ENCODE measurements around the gene INSR.

The INSR gene

DNA sequence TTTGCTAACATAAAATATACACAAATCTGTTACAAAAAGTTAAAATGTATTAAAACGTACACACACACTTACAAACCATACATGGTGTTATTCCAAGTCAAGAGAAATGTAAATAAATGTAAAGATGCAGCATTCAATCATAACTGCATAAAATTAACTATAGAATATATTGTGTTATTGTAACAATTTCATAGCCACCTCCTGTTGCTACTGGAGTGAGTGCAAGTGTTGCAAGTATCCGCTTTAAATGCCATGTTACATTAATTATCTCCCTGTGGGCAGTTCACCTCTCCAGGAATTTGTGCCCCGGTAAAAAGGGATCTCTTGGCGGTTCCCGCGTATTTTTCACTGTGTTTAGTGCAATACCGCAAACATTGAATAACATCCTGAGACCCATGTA, 3.5 kb upstream of the INSR start:
- no peak for FAIRE-seq
- no peak for DNase-seq (ENCODE audit: insufficient read length, low spot score)

DNA sequence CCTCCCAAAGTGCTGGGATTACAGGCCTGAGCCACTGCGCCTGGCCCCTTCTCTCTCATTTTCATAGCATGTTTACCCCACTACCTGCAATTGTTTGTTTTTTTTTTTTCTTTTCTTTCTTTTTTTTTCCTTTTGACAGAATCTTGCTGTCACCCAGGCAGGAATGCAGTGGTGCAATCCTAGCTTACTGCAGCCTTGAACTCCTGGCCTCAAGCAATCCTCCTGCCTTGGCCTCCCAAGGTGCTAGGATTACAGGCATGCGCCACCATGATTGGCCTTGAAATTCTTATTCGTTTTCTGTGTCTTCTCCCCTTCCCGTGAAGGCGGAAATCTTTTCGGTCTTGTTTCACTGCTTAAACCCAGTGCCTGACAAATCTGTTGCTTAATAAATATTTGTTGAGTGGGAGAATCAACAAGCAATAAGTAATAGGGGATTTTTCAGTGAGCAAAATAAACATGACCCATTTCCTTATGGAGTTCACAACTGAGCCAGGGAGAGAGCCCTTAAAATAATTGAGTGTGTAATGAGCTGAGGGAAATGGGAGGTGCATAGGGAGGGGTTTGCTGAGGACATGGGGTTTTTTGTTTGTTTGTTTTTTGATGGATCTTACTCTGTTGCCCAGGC, 1.8 kb upstream of the INSR start:
- DNase-seq (ENCODE audit: insufficient read length, low spot score): no peak
- no peak for FAIRE-seq

DNA sequence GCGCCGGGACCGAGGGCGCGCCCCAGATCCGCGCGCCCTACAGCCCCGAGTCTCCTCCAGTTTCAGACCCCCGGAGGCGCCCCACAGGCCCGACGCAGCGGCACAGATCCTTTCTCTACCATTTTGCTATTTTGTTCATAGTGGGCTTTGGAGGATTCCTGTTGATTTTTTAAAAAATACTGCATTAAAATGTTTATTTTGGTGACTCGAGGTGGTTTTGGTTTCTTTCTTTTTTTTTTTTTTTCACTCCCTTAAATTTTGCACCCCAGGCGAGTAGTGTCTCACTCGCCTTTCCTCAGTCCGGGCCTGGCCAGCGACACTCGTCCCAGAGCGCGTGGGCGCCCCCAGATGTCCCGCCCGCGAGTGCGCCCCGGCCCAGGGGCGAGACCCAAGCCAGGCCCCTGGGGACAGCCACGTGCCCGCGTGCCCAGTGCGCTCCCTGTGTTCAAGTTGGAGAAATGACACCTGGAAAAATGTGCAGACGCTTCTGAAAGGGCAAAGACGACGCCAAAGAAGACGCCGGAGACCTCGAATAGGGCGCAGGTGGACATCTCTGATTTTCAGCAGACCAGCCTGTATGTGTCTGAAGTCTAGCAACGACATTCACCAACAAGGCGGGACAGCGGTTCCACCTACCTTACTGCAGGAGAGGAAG, 471 bp upstream of the INSR start:
- DNase-seq (ENCODE audit: insufficient read length, low spot score) (peak; percentile 48), FAIRE-seq (peak; percentile 82)

DNA sequence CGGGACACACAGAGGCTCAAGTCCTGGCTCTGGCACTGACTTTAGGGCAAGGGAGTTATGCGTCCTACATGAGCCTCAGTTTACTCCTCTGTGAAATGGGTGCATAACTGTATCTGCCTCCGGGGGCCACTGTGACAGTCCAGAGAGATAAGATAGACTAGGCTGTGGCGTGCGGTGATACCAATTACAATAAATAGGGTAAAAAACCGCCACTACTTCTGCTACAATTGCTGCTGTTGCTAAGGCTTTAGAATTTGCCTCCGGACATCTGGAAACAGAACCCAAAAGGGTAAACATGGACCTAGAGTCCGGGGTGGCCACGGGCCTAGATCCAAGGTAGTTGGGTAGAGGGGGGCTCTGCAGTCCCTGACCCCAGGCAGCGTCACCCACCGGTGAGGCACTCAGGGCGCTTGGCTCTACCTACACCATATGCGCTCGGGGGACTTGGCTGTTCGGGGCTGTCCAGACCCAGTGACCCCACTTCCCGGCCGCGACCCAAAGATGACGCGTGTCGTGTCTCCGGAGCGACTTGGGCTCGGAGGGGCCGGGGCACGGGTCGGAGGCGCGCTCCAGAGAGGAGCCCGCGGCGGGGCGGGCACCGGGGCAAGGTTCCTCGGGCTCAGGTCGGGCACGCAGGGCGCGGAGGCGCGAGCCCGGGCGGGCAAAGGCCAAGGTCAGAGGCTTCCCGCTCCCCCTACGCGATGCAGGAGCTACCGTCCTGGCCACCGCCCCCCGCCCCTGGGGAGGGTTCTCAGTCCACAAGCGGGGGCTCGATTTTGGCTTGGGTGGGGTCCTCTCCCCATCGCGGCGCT, 1.1 kb downstream of the INSR start:
- FAIRE-seq (no peak), DNase-seq (ENCODE audit: insufficient read length, low spot score) (no peak)

DNA sequence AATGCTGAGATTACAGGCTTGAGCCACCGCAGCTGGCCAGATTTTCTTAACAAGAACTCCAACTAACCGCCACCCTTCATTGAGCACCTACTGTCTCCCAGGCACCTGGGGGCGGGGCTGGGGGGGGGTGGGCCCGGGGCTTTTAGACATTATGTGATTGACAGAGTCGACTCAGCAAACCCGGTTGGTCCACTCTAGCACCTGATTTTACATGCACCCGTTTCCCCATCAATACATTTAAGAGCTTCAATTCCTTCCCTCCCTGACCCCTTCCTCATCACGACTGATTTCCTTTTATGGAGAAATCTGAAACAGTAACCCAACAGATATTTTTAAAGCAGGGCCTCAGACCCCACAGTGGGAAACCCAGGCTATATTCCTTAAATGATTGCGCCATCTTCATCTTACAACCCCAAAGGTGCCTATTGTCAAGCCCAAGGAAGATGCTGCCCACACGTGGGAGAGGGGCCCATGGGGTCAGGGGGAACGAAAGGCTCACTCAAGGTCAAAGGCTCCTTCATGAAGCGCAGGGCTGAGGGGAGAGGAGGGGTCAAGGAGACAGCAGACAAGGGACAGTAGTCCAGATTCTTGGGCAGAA, 1.8 kb downstream of the INSR start:
- no peak for FAIRE-seq

DNA sequence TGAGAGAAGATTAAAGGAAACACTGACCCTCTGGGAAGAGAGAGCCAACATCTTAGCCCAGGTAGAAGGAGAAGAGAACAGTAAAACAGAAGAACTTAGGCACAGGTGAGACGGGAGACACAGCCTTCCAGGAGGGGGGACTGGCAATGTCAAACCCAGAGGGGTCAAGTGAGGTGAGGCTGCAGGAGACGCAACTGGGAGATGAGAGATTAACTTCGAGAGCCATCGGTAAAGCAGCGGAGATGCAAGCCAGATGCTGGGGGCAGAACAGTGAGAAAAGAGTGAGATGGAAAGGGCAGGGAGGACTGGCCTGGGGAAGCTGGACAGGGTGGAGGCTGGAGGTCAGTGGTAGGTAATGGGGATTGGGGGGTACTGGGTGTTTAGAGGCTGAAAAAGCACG, 5.2 kb downstream of the INSR start:
- no peak for FAIRE-seq
- DNase-seq (ENCODE audit: insufficient read length, low spot score): no peak

More for the DNA sequence above, 1.8 kb downstream of the INSR start:
- DNase-seq (ENCODE audit: insufficient read length, low spot score): no peak

DNA sequence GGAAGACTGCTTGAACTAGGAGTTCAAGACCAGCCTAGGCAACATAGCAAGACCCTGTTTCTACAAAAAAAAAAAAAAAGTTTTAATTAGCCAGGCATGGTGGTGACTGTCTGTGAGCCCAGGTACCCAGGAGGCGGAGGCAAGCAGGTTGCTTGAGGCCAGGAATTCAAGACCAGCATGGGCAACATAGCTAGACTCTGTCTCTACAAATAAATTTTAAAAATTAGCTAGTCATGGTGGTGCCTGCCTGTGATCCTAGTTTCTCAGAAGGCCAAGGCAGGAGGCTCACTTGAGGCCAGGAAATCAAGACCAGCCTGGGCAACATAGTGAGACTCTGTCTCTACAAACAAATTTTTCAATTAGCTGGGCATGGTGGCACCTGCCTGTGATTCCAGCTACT, 6.1 kb downstream of the INSR start:
- no peak for DNase-seq (ENCODE audit: insufficient read length, low spot score)
- no peak for FAIRE-seq

DNA sequence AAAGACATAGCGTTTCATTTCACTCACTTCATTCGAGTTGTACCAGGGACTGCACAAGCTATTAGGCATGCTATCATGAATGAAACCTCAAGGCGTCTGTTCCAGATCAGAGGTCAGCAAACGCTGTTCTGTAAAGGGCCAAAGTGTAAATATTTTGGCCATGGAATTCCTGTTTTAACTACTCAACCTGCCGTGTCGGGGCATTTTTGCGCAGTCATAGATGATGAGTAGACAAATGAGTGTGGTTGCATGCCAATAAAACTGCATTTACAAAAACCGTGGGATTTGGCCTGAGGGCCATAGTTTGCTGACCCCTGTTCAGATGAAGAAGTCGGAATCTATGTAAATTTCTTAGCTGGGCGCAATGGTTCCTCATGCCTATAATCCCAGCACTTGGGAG, 6.5 kb downstream of the INSR start:
- FAIRE-seq: no peak
- DNase-seq (ENCODE audit: insufficient read length, low spot score): no peak

DNA sequence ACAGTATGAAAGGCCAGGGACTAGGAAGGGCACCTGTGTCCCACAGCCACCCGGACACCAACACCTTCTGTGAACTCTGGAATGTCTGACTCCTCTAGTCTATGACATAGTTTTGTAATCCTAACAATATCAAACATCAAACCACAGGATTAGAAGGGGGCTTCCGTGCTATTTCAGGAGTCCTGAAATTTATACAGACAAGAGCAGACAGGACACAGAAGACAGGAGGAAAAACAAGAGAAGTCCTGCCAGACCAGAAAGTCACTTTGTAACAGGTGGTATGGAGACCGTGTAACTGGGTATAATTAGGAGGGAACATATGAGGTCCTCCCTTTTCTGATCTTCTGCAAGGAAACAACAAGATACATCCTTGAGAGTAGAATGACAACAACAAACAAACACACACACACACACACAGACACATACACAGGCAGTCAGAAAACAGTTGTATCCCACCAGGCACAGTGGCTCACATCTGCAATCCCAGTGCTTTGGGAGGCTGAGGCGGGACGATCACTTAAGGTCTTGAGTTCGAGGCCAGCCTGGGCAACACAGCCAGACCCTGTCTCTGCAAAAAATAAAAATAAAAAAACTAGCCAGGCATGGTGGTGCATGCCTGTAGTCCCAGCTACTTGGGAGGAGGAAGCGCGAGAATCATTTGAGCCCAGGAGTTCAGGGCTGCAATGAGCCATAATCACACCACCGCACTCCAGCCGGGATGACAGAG, 13.1 kb downstream of the INSR start:
- no peak for FAIRE-seq
- no peak for DNase-seq (ENCODE audit: insufficient read length, low spot score)

DNA sequence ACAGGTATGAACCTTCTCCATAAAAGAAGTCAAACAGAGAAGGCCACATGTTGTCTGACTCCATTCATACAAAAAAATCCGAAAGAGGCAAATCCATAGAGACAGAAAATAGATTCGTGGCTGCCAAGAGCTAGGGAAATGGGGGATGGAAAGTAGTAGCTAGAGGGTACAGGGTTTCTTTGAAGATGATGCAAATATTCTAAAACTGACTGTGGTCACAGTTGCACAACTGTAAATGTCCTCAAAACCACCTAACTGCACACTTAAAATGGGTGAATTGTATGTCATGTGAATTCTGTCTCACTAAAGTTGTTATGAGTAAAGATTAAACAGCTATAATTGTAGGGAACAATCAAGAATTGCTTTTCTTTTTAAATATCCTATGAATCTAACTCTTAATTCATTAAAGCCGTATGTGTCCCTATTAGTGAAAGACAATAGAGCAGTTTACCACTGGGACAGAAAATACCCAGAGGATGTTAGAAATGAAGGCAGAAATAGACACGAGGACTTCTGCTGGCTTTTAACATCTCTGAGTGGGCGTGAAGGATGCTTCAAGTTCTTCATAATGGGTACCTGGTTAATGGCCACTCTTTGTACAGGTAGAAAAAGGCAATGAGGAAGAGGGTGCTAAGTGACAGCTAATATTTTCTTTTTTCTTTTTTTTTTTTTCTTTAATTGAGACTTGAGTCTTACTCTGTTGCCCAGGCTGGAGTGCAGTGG, 21.2 kb downstream of the INSR start:
- DNase-seq (ENCODE audit: insufficient read length, low spot score): peak; percentile 32
- no peak for FAIRE-seq

DNA sequence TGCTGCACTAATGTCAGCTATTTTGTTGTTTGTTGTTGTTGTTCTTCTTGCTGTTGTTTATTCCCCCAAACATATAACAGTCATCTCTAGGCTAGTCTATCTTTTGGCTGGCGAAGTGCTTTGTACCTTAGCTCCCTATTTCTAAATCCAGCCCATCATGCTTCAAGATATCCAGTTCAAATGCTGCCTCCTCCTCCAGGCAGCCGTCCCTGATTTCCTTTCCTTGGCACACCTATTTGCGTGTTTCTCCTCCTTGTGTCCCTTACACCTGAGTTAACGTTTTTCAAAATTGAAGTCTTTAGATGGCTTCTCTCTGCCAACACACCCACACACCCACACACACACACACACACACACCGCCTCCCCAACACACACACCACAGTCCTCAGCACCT, 25.5 kb downstream of the INSR start:
- no peak for FAIRE-seq
- no peak for DNase-seq (ENCODE audit: insufficient read length, low spot score)

DNA sequence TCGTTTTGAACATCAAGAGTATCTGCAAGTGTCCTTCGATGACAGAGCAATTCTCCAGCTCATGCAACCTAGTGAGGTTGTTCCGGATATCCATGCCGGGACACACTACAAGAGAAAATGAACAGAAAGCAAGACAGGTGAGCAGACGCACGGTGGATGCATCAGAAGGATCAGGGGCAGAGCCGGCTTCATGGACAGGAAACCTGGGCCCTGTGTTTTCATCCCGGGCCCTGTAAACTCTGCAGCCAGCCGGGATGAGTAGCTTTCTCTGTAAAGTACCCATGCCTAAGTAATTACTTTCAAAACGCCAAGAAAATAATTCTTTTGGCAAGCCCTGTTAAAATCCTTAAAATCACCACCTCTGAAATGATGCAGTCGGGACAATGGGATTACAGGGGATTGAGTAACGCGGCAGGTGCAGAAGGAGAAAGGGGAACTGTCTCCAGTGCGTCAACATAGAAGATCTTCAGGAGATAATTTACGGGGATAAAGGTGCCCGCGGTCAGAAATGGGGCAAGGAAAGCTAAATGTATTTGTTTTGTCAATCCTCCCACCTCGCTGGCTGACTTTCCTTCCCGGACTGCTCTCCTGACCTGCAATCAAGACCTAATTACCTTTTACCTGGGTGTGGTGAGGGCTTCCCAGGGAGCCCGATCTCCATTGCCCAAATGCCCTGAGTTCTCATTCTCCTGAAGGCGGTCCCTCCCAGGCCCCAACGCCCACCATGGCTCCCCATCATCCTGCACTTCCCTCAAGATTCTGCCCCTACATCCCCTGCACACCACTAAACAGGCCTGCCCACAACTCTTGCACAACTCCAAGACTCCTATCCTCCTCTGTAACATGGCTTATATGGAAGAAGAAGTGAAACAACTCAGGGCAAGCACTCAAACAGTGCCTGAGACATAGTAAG, 26.2 kb downstream of the INSR start:
- FAIRE-seq: no peak
- DNase-seq (ENCODE audit: insufficient read length, low spot score): no peak

DNA sequence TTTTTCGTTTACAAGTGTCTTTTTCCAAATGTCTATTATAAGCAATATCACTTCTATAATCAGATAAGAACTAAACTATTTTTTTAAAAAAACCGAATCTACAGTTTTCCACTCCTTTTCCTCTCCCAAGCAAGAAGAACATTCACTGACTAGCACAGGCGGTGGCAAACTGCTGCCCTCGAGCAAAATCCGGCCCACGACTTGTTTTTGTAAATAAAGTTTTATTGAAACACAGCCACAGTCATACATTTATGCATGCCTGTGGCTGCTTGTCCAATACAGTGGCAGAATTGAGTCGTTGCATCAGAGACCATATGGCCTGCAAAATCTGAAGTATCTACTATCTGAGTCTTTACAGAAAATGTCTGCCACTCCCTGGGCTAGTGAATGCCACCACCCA, 27.4 kb downstream of the INSR start:
- DNase-seq (ENCODE audit: insufficient read length, low spot score) (no peak), FAIRE-seq (no peak)

DNA sequence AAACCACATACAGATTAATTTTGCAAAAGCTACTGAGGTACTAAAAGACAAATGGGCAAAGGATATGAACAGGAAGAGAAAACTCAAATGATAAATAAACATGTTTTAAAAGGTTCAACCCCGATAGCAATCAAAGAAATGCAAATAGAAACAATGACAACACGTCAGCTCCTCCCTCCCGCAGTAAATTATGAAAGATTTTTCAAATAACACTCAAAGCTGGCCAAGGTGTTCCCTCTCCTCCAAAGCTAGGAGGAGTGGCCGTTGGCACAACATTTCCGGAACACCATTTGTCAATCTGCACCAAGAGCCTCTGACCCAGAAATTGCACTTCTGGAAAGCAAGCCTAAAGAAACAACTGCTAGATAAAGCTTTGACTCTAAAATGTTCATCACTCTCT, 28.3 kb downstream of the INSR start:
- no peak for FAIRE-seq
- no peak for DNase-seq (ENCODE audit: insufficient read length, low spot score)

DNA sequence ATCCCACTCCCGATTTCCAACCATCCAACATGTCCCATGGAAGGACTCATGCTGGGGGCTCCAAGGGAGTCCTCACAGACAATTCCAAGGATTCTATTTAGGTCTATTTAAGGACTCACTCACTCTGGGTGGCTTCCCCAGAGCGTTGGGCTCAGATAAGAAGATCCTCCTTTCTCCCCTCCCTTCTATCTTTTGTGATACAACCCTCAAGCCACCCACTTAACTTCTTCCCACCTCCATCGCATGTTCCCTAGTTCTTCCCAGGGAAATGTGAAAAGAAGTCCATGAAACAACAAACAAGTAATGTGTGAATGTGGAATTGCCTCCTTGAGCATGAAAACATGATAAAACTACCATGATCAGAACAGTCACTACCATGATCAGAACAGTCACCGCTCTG, 29.4 kb downstream of the INSR start:
- no peak for DNase-seq (ENCODE audit: insufficient read length, low spot score)
- no peak for FAIRE-seq

DNA sequence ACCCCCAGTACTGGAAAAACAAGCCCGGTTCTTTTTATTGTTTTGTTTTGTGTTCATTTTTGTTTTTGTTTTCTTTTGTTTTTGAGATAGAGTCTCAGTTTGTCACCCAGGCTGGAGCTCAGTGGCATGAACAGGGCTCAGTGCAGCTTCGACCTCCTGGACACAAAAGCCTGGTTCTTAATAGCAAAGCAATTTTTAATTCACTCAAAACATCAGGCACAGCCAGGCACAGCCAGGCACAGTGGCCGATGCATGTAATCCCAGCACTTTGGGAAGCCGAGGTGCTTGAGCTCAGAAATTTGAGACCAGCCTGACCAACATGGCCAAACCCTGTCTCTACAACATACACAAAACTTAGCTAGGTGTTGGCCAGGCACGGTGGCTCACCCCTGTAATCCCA, 30.7 kb downstream of the INSR start:
- no peak for DNase-seq (ENCODE audit: insufficient read length, low spot score)
- no peak for FAIRE-seq

DNA sequence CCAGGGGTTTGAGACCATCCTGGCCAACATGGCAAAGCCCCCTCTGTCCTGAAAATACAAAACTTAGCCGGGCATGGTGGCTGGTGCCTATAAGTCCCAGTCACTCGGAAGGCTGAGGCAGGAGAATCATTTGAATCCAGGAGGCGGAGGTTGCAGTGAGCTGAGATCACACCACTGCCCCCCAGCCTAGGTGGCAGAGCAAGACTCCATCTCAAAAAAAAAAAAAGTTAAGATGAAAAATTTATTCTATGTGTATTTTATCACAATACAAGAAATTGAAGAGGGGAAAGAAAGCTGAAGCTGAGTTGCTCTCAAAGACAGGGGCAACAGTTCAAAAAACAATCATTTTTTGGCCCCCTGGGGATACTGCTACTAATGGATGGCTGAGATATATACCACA, 31.1 kb downstream of the INSR start:
- FAIRE-seq: no peak
- DNase-seq (ENCODE audit: insufficient read length, low spot score): no peak

DNA sequence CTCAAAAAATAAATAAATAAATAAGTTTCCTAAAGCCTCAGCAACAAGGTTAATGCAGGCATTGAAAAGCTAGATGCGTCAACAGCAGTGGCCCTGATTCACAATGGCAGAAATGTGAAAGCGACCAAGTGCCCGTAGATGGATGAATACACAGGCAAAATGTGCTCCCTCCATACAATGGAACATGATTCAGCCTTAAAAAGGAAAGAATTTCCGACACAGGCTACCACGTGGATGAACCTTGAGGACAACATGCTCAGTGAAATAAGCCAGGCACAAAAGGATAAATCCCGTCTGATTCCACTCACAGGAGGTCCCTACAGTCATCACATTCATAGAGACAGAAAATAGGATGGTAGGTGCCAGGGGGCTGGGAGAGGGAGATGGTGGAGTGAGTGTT, 31.7 kb downstream of the INSR start:
- DNase-seq (ENCODE audit: insufficient read length, low spot score) (no peak), FAIRE-seq (no peak)

DNA sequence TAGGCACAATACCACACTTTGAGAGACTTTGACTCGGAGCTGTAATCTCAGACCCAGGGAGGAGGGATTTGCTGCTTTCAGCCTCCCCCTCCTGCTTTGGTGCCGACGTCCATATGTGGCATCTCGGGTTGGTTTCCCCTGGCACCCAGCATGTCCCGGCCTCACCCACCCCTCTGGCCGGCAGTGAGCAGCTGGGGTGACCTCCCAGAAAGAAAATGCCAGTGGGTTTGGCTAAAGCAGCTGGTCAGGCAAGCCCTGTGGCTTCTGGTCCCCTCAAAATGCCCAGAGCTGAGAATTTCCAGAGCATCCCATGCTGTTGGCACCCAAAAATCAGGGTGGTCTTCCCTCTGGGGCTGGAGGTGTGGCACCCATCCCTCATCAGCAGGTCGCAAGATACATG, 34.1 kb downstream of the INSR start:
- DNase-seq (ENCODE audit: insufficient read length, low spot score): no peak
- no peak for FAIRE-seq
